BE2C (cell line): ENCODE measurements around the gene SYNRG.
A peak's percentile ranks its signal among the peaks of the same experiment; 100 is the strongest.

ENCODE experiments used
- DNase-seq: peaks from one replicate; pipeline ENCODE4 v3.0.0-alpha.2; 2020
- H3K27me3 ChIP-seq: fragments of 250-450 bp; sonication (Bioruptor Pico); 2 replicates; pipeline ENCODE4 v1.5.1; 2020; ENCODE audit warnings: mild to moderate bottlenecking
- H3K36me3 ChIP-seq: fragments of 250-450 bp; sonication (Bioruptor Pico); 2 replicates; pipeline ENCODE4 v1.5.1; 2020; ENCODE audit warnings: mild to moderate bottlenecking
- H3K4me1 ChIP-seq: fragments of 250-450 bp; sonication (Bioruptor Pico); 2 replicates; pipeline ENCODE4 v1.5.1; 2020
- H3K4me3 ChIP-seq: 2 replicates; pipeline ENCODE4 v1.5.1; 2011; ENCODE audit warnings: low read depth, low read length
- H3K9me3 ChIP-seq: fragments of 250-450 bp; sonication (Bioruptor Pico); 2 replicates; pipeline ENCODE4 v1.5.1; 2020
- CTCF ChIP-seq: IDR thresholded peaks from 2 replicates; pipeline ENCODE4 v1.5.1; 2012; ENCODE audit warnings: mild to moderate bottlenecking, low read depth, low read length

The SYNRG gene

GRCh38 chr17:37494971-37495370 lies 114.2 kb downstream of the SYNRG start:
- H3K36me3 ChIP-seq = no peaks in the 10 kb centered on the region
- no peaks in the 10 kb centered on the region for H3K9me3 ChIP-seq
- no peaks in the 10 kb centered on the region for H3K27me3 ChIP-seq
- no peak for TF ChIP-seq CTCF
- DNase-seq = no peak
- H3K4me3 ChIP-seq = no peak overlapping the region
- H3K4me1 ChIP-seq = 0 out of 2 replicates have a peak, but pooled peaks cover 3% of the 10 kb centered on the region

GRCh38 chr17:37494401-37494831 lies 114.8 kb downstream of the SYNRG start:
- no peak overlapping the region for H3K4me3 ChIP-seq
- H3K36me3 ChIP-seq = no peaks in the 10 kb centered on the region
- TF ChIP-seq CTCF = no peak
- H3K27me3 ChIP-seq = no peaks in the 10 kb centered on the region
- no peak for DNase-seq
- no peaks in the 10 kb centered on the region for H3K9me3 ChIP-seq
- H3K4me1 ChIP-seq = 0 out of 2 replicates have a peak, but pooled peaks cover 3% of the 10 kb centered on the region

- H3K9me3 ChIP-seq = no peaks in the 10 kb centered on the region
- H3K4me3 ChIP-seq = no peak overlapping the region
- H3K27me3 ChIP-seq = no peaks in the 10 kb centered on the region
- no peak for DNase-seq
- H3K4me1 ChIP-seq = peaks cover 3% of the 10 kb centered on the region; the same call in 1 of the 2 replicates
- no peak for TF ChIP-seq CTCF
- H3K36me3 ChIP-seq = no peaks in the 10 kb centered on the region
Observed at GRCh38 chr17:37493249-37494027, 115.8 kb downstream of the SYNRG start.

GRCh38 chr17:37492167-37492566 lies 117.1 kb downstream of the SYNRG start:
- no peaks in the 10 kb centered on the region for H3K9me3 ChIP-seq
- no peak overlapping the region for H3K4me3 ChIP-seq
- H3K4me1 ChIP-seq = peaks cover 3% of the 10 kb centered on the region; the same call in 1 of the 2 replicates
- H3K27me3 ChIP-seq = no peaks in the 10 kb centered on the region
- DNase-seq = no peak
- no peaks in the 10 kb centered on the region for H3K36me3 ChIP-seq
- TF ChIP-seq CTCF = no peak

- no peak for TF ChIP-seq CTCF
- DNase-seq = no peak
- H3K36me3 ChIP-seq = no peaks in the 10 kb centered on the region
Observed at GRCh38 chr17:37490638-37491614, 118.3 kb downstream of the SYNRG start.

More at GRCh38 chr17:37490638-37491614, 118.3 kb downstream of the SYNRG start:
- H3K9me3 ChIP-seq = no peaks in the 10 kb centered on the region
- H3K27me3 ChIP-seq = no peaks in the 10 kb centered on the region
- peaks cover 3% of the 10 kb centered on the region; the same call in 1 of the 2 replicates for H3K4me1 ChIP-seq
- H3K4me3 ChIP-seq = peak overlapping the region; percentile 70
